ENCODE data around the gene CASTOR1. TPM values are rescaled to one million over a fixed set of nuclear protein-coding genes. Genes with fewer than 3 reads are reported as not detected.

Gene CASTOR1
- total RNA-seq (2021): 15.8 to 18.6 TPM (median 16.0 TPM) in 3 replicates
- percentile 53 among the genes with signal in this experiment for Bru-seq, nascent RNA
- long read RNA-seq, experiment 1, transcript CASTOR1-202 (9 exons, 1,623 nt): major isoform, 34 of 45 reads
- long read RNA-seq, experiment 1, partial matches to known transcripts: 0 of 45 reads
- long read RNA-seq, experiment 1, other reads (novel, unspliced or antisense): 11 of 45 reads
- long read RNA-seq, experiment 2, transcript CASTOR1-202 (9 exons, 1,623 nt): major isoform, 12 of 17 reads
- long read RNA-seq, experiment 2, partial matches to known transcripts: 2 of 17 reads
- long read RNA-seq, experiment 2, other reads (novel, unspliced or antisense): 2 of 17 reads
- long read RNA-seq, experiment 3, partial matches to known transcripts: 8 of 8 reads
- long read RNA-seq, experiment 3, other reads (novel, unspliced or antisense): 0 of 8 reads

DNA sequence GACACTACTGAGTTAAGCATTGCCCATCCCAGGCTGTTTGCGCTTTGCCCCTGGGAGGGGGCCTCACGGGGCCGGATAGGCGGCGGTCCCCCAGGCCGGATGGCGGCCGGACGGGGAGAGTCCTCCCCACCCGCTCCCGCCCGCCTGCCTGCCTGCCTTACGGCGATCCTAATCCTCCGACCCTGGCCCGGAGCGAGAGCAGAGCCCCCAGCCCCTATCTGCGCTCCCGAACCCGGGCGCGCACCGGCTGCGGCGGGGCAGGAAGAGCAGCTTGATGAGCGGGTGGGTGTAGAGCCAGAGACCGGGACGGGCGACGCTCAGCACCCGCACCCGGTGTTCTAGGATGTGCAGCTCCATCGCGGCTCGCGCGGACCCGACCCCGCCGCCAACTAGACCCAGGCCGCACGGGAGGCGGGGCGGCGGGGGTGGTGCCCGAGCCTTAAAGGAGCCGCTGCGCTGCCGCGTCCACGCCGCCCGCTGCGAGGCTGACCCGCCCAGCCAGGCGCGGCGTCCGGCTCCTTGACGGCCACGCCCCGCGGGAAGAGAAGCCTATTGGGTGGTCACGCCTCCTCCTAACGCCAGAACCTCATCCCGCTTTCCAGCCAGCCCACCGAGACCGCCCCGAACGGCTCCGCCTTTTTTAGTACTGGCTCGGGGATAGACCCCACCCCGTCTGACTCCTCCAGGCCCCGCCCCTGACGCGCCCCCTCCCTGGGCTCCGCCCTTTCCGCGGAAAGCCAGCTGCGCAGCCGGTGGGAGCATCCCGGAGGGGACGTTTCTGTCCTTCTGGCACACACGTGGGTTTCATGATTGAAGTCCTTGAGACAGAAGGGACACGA, at the start of gene CASTOR1:
Gene CASTOR1 (minus strand): TSS at position 365 of the 839 bp plus-strand sequence. CDS start 8 bp downstream, at position 357.
- CTCF ChIA-PET: interaction anchor here (0.5 to 6.3 kb wide), 26 partner anchors 11 to 600 kb away, joined by 3 to 193 read pairs (median 10); partner anchors contain the start of genes CCDC157, LIF, MTFP1 and RNF215
- ATAC-seq: peak; percentile 87
- Mint-ChIP-seq H3K9me3 (no peaks in the 10 kb centered on the region), H3K36me3 (no peaks in the 10 kb centered on the region), H3K27ac (peak within 1 kb of the TSS; percentile 93), H3K4me3 (peak within 1 kb of the TSS; percentile 80), H3K27me3 (ENCODE audit: low read depth) (peaks cover 3% of the 10 kb centered on the region), H3K4me1 (peaks cover 11% of the 10 kb centered on the region)
- DNase-seq (ENCODE audit: low spot score): peak; percentile 99
- TF ChIP-seq, protein P1, sequence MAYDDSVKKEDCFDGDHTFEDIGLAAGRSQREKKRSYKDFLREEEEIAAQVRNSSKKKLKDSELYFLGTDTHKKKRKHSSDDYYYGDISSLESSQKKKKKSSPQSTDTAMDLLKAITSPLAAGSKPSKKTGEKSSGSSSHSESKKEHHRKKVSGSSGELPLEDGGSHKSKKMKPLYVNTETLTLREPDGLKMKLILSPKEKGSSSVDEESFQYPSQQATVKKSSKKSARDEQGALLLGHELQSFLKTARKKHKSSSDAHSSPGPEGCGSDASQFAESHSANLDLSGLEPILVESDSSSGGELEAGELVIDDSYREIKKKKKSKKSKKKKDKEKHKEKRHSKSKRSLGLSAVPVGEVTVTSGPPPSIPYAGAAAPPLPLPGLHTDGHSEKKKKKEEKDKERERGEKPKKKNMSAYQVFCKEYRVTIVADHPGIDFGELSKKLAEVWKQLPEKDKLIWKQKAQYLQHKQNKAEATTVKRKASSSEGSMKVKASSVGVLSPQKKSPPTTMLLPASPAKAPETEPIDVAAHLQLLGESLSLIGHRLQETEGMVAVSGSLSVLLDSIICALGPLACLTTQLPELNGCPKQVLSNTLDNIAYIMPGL (CRISPR knock-in tag; IDR thresholded peaks at IDR 0.05): peak; percentile 26; the same call in 1 of the 2 replicates
- TF ChIP-seq FOXK1 (CRISPR knock-in tag; IDR thresholded peaks at IDR 0.05): 0 out of 2 replicates have a peak, but pooled peaks have one; percentile 38
- 0 out of 2 replicates have a peak, but pooled peaks have one; percentile 28 for TF ChIP-seq NFYB (CRISPR knock-in tag; conservative IDR thresholded peaks at IDR 0.05; ENCODE audit: low read depth)
- 0 out of 2 replicates have a peak, but pooled peaks have one; percentile 66 for TF ChIP-seq ZNF232 (CRISPR knock-in tag; IDR thresholded peaks at IDR 0.05)
- TF ChIP-seq SP1 (CRISPR knock-in tag; conservative IDR thresholded peaks at IDR 0.05): peak; percentile 92
- TF ChIP-seq, protein P2, sequence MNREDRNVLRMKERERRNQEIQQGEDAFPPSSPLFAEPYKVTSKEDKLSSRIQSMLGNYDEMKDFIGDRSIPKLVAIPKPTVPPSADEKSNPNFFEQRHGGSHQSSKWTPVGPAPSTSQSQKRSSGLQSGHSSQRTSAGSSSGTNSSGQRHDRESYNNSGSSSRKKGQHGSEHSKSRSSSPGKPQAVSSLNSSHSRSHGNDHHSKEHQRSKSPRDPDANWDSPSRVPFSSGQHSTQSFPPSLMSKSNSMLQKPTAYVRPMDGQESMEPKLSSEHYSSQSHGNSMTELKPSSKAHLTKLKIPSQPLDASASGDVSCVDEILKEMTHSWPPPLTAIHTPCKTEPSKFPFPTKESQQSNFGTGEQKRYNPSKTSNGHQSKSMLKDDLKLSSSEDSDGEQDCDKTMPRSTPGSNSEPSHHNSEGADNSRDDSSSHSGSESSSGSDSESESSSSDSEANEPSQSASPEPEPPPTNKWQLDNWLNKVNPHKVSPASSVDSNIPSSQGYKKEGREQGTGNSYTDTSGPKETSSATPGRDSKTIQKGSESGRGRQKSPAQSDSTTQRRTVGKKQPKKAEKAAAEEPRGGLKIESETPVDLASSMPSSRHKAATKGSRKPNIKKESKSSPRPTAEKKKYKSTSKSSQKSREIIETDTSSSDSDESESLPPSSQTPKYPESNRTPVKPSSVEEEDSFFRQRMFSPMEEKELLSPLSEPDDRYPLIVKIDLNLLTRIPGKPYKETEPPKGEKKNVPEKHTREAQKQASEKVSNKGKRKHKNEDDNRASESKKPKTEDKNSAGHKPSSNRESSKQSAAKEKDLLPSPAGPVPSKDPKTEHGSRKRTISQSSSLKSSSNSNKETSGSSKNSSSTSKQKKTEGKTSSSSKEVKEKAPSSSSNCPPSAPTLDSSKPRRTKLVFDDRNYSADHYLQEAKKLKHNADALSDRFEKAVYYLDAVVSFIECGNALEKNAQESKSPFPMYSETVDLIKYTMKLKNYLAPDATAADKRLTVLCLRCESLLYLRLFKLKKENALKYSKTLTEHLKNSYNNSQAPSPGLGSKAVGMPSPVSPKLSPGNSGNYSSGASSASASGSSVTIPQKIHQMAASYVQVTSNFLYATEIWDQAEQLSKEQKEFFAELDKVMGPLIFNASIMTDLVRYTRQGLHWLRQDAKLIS (CRISPR knock-in tag; IDR thresholded peaks at IDR 0.05; ENCODE audit: borderline replicate concordance): no peak
- no peak for TF ChIP-seq TCF7 (CRISPR knock-in tag; IDR thresholded peaks at IDR 0.05; ENCODE audit: low read depth)
- TF ChIP-seq, protein P3, sequence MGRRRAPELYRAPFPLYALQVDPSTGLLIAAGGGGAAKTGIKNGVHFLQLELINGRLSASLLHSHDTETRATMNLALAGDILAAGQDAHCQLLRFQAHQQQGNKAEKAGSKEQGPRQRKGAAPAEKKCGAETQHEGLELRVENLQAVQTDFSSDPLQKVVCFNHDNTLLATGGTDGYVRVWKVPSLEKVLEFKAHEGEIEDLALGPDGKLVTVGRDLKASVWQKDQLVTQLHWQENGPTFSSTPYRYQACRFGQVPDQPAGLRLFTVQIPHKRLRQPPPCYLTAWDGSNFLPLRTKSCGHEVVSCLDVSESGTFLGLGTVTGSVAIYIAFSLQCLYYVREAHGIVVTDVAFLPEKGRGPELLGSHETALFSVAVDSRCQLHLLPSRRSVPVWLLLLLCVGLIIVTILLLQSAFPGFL (CRISPR knock-in tag; IDR thresholded peaks at IDR 0.05; ENCODE audit: borderline replicate concordance): no peak
- TF ChIP-seq, protein P4, sequence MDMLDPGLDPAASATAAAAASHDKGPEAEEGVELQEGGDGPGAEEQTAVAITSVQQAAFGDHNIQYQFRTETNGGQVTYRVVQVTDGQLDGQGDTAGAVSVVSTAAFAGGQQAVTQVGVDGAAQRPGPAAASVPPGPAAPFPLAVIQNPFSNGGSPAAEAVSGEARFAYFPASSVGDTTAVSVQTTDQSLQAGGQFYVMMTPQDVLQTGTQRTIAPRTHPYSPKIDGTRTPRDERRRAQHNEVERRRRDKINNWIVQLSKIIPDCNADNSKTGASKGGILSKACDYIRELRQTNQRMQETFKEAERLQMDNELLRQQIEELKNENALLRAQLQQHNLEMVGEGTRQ (CRISPR knock-in tag; IDR thresholded peaks at IDR 0.05): 0 out of 2 replicates have a peak, but pooled peaks have one; percentile 6
- TF ChIP-seq, protein P5, sequence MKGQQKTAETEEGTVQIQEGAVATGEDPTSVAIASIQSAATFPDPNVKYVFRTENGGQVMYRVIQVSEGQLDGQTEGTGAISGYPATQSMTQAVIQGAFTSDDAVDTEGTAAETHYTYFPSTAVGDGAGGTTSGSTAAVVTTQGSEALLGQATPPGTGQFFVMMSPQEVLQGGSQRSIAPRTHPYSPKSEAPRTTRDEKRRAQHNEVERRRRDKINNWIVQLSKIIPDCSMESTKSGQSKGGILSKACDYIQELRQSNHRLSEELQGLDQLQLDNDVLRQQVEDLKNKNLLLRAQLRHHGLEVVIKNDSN (CRISPR knock-in tag; IDR thresholded peaks at IDR 0.05): peak; percentile 8; the same call in 1 of the 2 replicates
- TF ChIP-seq ETV6 (CRISPR knock-in tag; IDR thresholded peaks at IDR 0.05): 0 out of 2 replicates have a peak, but pooled peaks have one; percentile 23
- TF ChIP-seq, protein P6, sequence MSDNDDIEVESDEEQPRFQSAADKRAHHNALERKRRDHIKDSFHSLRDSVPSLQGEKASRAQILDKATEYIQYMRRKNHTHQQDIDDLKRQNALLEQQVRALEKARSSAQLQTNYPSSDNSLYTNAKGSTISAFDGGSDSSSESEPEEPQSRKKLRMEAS (CRISPR knock-in tag; IDR thresholded peaks at IDR 0.05): peak; percentile 47; the same call in 1 of the 2 replicates
- POLR2A ChIA-PET: interaction anchor here (0.5 to 2.1 kb wide), 10 partner anchors 9 to 1896 kb away, joined by 3 to 11 read pairs (median 5); partner anchors contain the start of genes CCDC157, RNF215, SF3A1 and TBC1D10A
